ENCODE data around the gene NR2C1.
"Not testable (repeated sequence)": the region's sequence is repeated elsewhere in the genome, so short reads cannot be mapped to it uniquely, and the experiment has no call there.

GRCh38 chr12:94993855-94994254 lies 79.6 kb downstream of the NR2C1 start:
- TF ChIP-seq, protein P1, sequence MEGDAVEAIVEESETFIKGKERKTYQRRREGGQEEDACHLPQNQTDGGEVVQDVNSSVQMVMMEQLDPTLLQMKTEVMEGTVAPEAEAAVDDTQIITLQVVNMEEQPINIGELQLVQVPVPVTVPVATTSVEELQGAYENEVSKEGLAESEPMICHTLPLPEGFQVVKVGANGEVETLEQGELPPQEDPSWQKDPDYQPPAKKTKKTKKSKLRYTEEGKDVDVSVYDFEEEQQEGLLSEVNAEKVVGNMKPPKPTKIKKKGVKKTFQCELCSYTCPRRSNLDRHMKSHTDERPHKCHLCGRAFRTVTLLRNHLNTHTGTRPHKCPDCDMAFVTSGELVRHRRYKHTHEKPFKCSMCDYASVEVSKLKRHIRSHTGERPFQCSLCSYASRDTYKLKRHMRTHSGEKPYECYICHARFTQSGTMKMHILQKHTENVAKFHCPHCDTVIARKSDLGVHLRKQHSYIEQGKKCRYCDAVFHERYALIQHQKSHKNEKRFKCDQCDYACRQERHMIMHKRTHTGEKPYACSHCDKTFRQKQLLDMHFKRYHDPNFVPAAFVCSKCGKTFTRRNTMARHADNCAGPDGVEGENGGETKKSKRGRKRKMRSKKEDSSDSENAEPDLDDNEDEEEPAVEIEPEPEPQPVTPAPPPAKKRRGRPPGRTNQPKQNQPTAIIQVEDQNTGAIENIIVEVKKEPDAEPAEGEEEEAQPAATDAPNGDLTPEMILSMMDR (conservative IDR thresholded peaks at IDR 0.05 in 1 of 2, IDR thresholded peaks at IDR 0.05 in 1 of 2; ENCODE audit: extremely low read depth in 1 of 2, insufficient read depth in 1 of 2, low read depth in 1 of 2, low read length in 2 of 2), result not testable (repeated sequence)
- not testable (repeated sequence) for TF ChIP-seq EZH2 (IDR thresholded peaks at IDR 0.05; ENCODE audit: borderline replicate concordance, low read length)

All from mammary epithelial cell (primary cell).